Gastroesophageal sphincter (tissue), 3 donors: ENCODE data around the gene TNFRSF18.

ENCODE experiments used
- CTCF ChIP-seq, 4 experiments: fragments of 200-600 bp in 2 of 4; fragments of 450-650 bp in 2 of 4; sonication (generic) in 1 of 4; IDR thresholded peaks; one replicate each; pipeline ENCODE4 v1.5.1; 2017 to 2019; ENCODE audit warnings: antibody characterized with exemption in 4 of 4, mild to moderate bottlenecking in 2 of 4, moderate library complexity in 2 of 4
- EP300 ChIP-seq: sonication (generic); formaldehyde crosslinking; IDR thresholded peaks from one replicate; pipeline ENCODE4 v1.6.1; 2017; ENCODE audit warnings: antibody characterized with exemption, mild to moderate bottlenecking
- POLR2A ChIP-seq, 2 donors: fragments of 450-650 bp; IDR thresholded peaks; one replicate each; pipeline ENCODE4 v1.6.1; 2017; ENCODE audit warnings: antibody characterized with exemption in 2 of 2, mild to moderate bottlenecking in 2 of 2, moderate library complexity in 1 of 2
- POLR2AphosphoS5 ChIP-seq: sonication (generic); formaldehyde crosslinking; IDR thresholded peaks from one replicate; pipeline ENCODE4 v1.6.1; 2017; ENCODE audit warnings: antibody characterized with exemption

- TF ChIP-seq CTCF (IDR thresholded peaks at IDR 0.05) (no peak), EP300 (no peak), POLR2AphosphoS5 (no peak), POLR2A (IDR thresholded peaks at IDR 0.05) (no peak)
Measured at GRCh38 chr1:1198423-1199140, 7.8 kb downstream of the TNFRSF18 start.
